IPS-18a (cell line): Measurements from ENCODE around the gene SLC46A1.
A peak's percentile ranks its signal among the peaks of the same experiment; 100 is the strongest.

ENCODE experiments used
- H3K27ac ChIP-seq: one replicate; pipeline ENCODE4 v1.5.1; 2013; ENCODE audit warnings: low read length
- H3K27me3 ChIP-seq: one replicate; pipeline ENCODE4 v1.6.1; 2013; ENCODE audit warnings: mild to moderate bottlenecking, low read length; ENCODE audit not compliant: control insufficient read depth, insufficient read depth
- H3K36me3 ChIP-seq: one replicate; pipeline ENCODE4 v1.6.1; 2013; ENCODE audit warnings: low read depth, low read length; ENCODE audit not compliant: control insufficient read depth
- H3K4me1 ChIP-seq: one replicate; pipeline ENCODE4 v1.6.1; 2013; ENCODE audit warnings: low read depth, low read length; ENCODE audit not compliant: control insufficient read depth
- H3K4me3 ChIP-seq: one replicate; pipeline ENCODE4 v1.5.1; 2013; ENCODE audit warnings: low read length
- H3K9ac ChIP-seq: one replicate; pipeline ENCODE4 v1.6.1; 2013; ENCODE audit warnings: mild to moderate bottlenecking, low read length, moderate library complexity
- H3K9me3 ChIP-seq: one replicate; pipeline ENCODE4 v1.6.1; 2013; ENCODE audit warnings: low read depth, low read length; ENCODE audit not compliant: control insufficient read depth

The SLC46A1 gene

DNA sequence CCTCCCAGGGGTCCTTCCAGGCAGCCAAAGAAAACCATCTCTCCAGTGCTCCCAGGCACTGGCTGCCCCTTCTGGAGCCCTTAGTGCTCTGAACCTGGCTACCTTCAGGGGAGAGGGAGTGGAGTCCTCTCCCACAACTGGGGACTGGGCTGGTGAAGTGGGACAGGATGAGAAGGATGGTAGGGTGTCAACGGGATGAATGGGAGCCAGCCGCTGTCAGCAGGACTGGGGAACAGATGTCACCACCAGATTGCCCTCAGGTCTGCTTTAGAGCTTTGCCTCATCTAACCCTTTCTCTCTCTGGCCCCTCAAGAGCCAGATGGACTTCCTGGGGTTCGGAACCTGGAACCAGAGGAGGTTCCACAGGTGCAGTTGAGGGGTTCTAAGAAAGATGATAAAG, 40.5 kb downstream of the SLC46A1 start:
- H3K27me3 ChIP-seq, result no peaks in the 10 kb centered on the region
- H3K36me3 ChIP-seq, result peaks cover 29% of the 10 kb centered on the region
- no peak overlapping the region for H3K4me3 ChIP-seq
- H3K9me3 ChIP-seq, result no peaks in the 10 kb centered on the region
- H3K27ac ChIP-seq, result no peak overlapping the region
- H3K9ac ChIP-seq, result no peak overlapping the region
- H3K4me1 ChIP-seq, result peaks cover 6% of the 10 kb centered on the region

GRCh38 chr17:28364665-28365363, 41.2 kb downstream of the SLC46A1 start, which contains the start of gene SEBOX:
TSS of gene SEBOX (minus strand) at chr17:28365199. CDS start at chr17:28365151, 48 bp downstream.
- H3K9me3 ChIP-seq, result no peaks in the 10 kb centered on the region
- H3K4me1 ChIP-seq, result no peaks in the 10 kb centered on the region
- H3K4me3 ChIP-seq, result no peak within 1 kb of the TSS
- peaks cover 35% of the 10 kb centered on the region for H3K36me3 ChIP-seq
- no peak within 1 kb of the TSS for H3K9ac ChIP-seq
- no peak within 1 kb of the TSS for H3K27ac ChIP-seq
- H3K27me3 ChIP-seq, result no peaks in the 10 kb centered on the region

DNA sequence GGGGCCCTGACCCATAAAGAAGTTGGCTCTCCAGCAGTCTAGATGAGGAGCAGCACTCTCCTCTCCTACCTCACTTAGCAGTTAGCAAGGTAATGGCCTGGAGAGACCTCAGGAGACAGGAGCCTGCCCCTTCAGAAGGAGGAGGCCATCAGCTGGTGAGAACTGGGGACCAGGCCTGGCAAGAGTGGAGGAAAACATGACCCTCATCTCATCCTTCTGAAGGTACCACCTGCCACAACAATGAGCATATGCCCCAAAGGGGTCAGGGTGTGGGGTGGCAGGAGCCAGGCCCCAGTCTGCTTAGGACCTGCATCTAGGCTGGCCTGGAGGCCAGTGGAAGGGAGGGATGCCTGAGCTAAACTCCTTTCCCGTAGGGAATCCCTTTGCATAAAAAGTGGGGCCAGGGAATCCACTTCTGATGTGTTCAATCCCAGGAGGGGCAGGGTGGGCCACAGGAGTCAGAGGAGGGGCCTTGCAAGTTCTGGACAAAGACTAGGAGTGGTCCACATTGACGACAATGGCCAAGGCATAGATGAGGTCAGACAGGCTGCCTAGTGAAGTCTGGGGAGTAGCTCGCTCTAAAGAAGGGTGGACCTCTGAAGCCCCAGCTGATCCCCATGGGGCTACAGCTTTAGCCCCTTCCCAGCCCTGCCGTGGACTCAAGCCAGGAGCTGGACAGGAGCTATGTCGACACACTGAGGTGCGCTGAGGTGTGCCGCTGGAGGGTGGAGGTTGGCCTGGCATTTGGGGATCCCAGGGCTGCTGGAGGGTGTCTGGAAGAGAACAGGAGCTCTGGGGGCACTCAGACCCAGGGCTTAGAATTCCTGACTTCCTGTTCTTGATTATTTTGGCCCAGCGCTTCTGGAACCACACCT, 42.0 kb downstream of the SLC46A1 start:
- Histone ChIP-seq H3K27ac (no peak overlapping the region), H3K9me3 (no peaks in the 10 kb centered on the region), H3K36me3 (peaks cover 40% of the 10 kb centered on the region), H3K9ac (no peak overlapping the region), H3K4me1 (no peaks in the 10 kb centered on the region), H3K27me3 (no peaks in the 10 kb centered on the region), H3K4me3 (no peak overlapping the region)

GRCh38 chr17:28363186-28363585, 42.8 kb downstream of the SLC46A1 start:
- H3K27me3 ChIP-seq, result no peaks in the 10 kb centered on the region
- H3K36me3 ChIP-seq, result peaks cover 40% of the 10 kb centered on the region
- H3K27ac ChIP-seq, result no peak overlapping the region
- H3K4me1 ChIP-seq, result peaks cover 3% of the 10 kb centered on the region
- H3K4me3 ChIP-seq, result no peak overlapping the region
- no peaks in the 10 kb centered on the region for H3K9me3 ChIP-seq
- no peak overlapping the region for H3K9ac ChIP-seq

DNA sequence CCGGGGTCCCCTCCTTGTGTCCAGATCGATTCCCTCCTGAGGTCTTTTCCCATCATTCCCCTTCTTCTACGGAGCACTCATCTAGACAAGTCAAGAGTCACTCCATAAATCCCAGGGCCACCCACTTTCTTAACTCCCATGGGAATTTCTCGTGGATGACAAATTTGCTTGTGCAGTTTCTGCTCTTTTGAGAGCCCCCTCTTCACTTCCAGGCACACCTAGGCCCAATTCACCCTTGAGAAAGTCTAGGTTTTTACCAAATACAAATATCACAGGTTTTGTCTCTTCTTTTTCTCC, 48.2 kb downstream of the SLC46A1 start:
- Histone ChIP-seq H3K27me3 (no peaks in the 10 kb centered on the region), H3K4me3 (peak overlapping the region; percentile 81), H3K4me1 (peaks cover 10% of the 10 kb centered on the region), H3K9me3 (no peaks in the 10 kb centered on the region), H3K36me3 (peaks cover 54% of the 10 kb centered on the region), H3K9ac (peak overlapping the region; percentile 82), H3K27ac (peak overlapping the region; percentile 75)

DNA sequence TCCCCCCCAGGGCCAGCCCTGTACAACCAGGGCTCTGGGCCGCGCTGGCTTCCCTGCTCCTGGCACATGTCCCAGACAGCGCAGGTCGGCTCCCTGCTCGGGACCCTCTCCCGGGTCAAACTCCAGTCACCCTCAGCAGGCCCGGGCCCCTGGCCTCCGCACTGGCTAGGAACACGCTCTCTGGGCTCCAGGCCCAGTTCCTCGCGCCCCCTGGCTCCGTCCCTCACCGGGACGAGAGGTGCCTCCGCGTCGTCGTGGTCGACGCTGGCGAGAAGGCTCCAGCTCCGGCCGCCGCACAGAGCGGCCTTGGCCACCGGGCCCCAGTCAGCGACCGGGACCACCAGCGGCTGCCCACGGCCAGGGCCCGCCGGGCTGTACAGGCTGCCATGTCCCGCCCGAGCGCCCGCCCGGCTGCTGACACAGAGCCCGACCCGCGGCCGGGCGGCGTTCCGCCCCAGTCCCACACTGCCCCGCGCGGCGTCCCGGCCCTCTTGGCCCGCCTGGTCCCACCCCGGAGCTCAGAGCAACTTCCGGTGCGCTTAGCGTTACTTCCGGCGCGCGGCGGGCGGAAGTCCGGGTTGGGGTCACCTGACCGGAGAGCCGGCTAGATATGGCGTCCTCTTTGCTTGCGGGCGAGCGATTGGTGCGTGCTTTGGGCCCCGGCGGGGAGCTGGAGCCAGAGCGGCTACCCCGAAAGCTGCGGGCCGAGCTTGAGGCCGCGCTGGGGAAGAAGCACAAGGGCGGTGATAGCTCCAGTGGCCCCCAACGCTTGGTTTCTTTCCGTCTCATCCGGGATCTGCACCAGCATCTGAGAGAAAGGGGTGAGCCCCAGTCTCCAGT, 48.7 kb downstream of the SLC46A1 start, which contains the start of gene POLDIP2:
Gene POLDIP2 (minus strand): TSS at position 467 of the 840 bp plus-strand sequence. CDS start 79 bp downstream, at position 388.
- Histone ChIP-seq H3K4me1 (peaks cover 10% of the 10 kb centered on the region), H3K4me3 (peak within 1 kb of the TSS; percentile 81), H3K9me3 (no peaks in the 10 kb centered on the region), H3K27ac (peak within 1 kb of the TSS; percentile 75), H3K27me3 (no peaks in the 10 kb centered on the region), H3K36me3 (peaks cover 53% of the 10 kb centered on the region), H3K9ac (peak within 1 kb of the TSS; percentile 82)

- Histone ChIP-seq H3K9ac (no peak overlapping the region), H3K27ac (no peak overlapping the region), H3K4me1 (no peaks in the 10 kb centered on the region), H3K9me3 (no peaks in the 10 kb centered on the region), H3K36me3 (peaks cover 84% of the 10 kb centered on the region), H3K4me3 (no peak overlapping the region), H3K27me3 (no peaks in the 10 kb centered on the region)
Observed at GRCh38 chr17:28350271-28350670, 55.7 kb downstream of the SLC46A1 start.

DNA sequence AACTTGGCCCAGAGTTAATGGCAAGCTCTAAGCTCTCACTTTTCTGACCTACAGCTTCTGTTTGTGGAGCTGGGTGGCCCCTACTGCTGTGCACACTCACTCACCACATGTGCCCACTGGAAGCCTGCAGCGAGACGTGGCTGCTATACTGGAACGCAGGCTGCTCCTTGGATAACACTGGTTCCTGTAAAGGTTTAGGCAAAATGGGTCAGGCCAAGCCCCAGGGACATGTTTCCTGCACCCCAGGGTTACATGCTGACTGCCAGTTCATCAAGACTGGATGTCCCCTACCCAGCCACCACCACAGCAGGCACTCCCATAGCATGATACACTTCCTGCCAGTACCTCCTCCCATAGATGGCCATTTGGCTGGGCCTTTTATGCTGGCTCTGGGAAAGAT, 57.0 kb downstream of the SLC46A1 start:
- Histone ChIP-seq H3K9ac (no peak overlapping the region), H3K9me3 (no peaks in the 10 kb centered on the region), H3K4me1 (no peaks in the 10 kb centered on the region), H3K27ac (no peak overlapping the region), H3K36me3 (peaks cover 79% of the 10 kb centered on the region), H3K27me3 (no peaks in the 10 kb centered on the region), H3K4me3 (no peak overlapping the region)

GRCh38 chr17:28347261-28347891, 58.6 kb downstream of the SLC46A1 start:
- Histone ChIP-seq H3K4me1 (no peaks in the 10 kb centered on the region), H3K27ac (no peak overlapping the region), H3K9me3 (no peaks in the 10 kb centered on the region), H3K27me3 (no peaks in the 10 kb centered on the region), H3K36me3 (peaks cover 69% of the 10 kb centered on the region), H3K9ac (no peak overlapping the region), H3K4me3 (no peak overlapping the region)

DNA sequence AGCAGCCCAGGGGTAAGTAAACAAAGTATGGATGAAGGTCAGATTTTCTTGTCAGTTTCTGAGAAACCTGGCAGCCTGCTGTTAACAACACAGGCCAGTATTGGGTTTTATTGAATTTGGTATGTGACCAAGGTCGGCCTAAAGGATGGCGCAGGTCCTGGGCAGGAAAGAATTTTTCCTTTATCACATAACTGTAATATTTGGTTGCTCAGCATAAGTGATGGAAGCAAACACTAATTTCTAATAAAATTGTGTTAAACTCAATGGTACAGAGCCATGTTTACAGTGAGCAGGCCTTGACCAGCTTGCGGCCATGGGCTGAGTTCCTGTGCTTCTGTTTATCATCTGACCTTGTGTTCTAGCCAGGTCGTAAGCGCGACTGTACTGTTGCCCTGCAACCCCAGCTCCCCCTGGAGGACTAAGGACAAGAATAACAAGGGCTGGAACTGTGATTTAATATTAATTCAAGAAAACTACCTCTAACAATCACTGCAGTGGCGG, 59.2 kb downstream of the SLC46A1 start:
- no peak overlapping the region for H3K27ac ChIP-seq
- no peaks in the 10 kb centered on the region for H3K27me3 ChIP-seq
- no peak overlapping the region for H3K9ac ChIP-seq
- H3K4me1 ChIP-seq, result no peaks in the 10 kb centered on the region
- no peaks in the 10 kb centered on the region for H3K9me3 ChIP-seq
- peaks cover 69% of the 10 kb centered on the region for H3K36me3 ChIP-seq
- no peak overlapping the region for H3K4me3 ChIP-seq

DNA sequence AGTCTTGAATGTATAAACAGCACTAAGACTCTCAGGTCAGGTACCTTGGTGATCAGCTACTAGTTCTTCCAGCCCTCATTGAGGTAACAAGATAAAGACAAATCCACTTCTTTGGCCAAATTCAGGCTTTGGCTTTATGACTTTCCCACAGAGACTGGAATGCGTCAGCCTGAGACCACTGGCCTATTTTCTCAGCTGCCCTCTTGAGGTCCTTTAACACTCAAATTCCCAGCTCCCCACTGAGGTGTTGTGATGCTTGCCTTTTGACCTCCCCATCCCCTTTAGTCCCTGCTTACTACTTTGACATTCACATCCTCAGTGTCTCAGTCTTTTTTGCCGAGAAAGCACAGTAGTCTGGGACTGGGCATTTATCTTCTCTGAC, 59.8 kb downstream of the SLC46A1 start:
- Histone ChIP-seq H3K4me3 (no peak overlapping the region), H3K4me1 (no peaks in the 10 kb centered on the region), H3K9ac (no peak overlapping the region), H3K27me3 (no peaks in the 10 kb centered on the region), H3K36me3 (peaks cover 66% of the 10 kb centered on the region), H3K9me3 (no peaks in the 10 kb centered on the region), H3K27ac (no peak overlapping the region)
